NCI-H1105 (cell line): ENCODE data around the gene GPM6B.

Source experiments
- DNase-seq: peaks from one replicate; lab custom pipeline; 2025; lab: John Stamatoyannopoulos, UW

The GPM6B gene

GRCh38 chrX:13816643-13817627 is at the start of gene GPM6B:
Gene GPM6B, minus strand, starts transcription at chrX:13817093. Its CDS starts 189 bp downstream, at chrX:13816904.
- no peak for DNase-seq

- no peak for DNase-seq
These were observed 47.4 kb upstream of the GPM6B start for GRCh38 chrX:13864264-13864663.

- no peak for DNase-seq
These were observed 46.4 kb upstream of the GPM6B start for GRCh38 chrX:13863324-13863723.

- no peak for DNase-seq
These were observed 42.8 kb upstream of the GPM6B start for GRCh38 chrX:13859724-13860123.

- DNase-seq = no peak
These were observed 40.9 kb upstream of the GPM6B start for GRCh38 chrX:13857804-13858203.

- DNase-seq = no peak
These were observed 39.0 kb upstream of the GPM6B start for GRCh38 chrX:13855689-13856450.

GRCh38 chrX:13854003-13854402 is 37.1 kb upstream of the GPM6B start:
- DNase-seq = no peak

GRCh38 chrX:13852001-13852695 is 35.3 kb upstream of the GPM6B start:
- DNase-seq = no peak

GRCh38 chrX:13845721-13846378 is 29.0 kb upstream of the GPM6B start:
- DNase-seq = no peak

GRCh38 chrX:13843150-13843721 is 26.3 kb upstream of the GPM6B start:
- DNase-seq = no peak

GRCh38 chrX:13840121-13840520 is 23.2 kb upstream of the GPM6B start:
- DNase-seq = no peak

- no peak for DNase-seq
These were observed 20.4 kb upstream of the GPM6B start for GRCh38 chrX:13837290-13837745.

GRCh38 chrX:13836575-13836974 is 19.7 kb upstream of the GPM6B start:
- no peak for DNase-seq

GRCh38 chrX:13835825-13836224 is 18.9 kb upstream of the GPM6B start:
- DNase-seq = no peak

GRCh38 chrX:13834355-13834754 is 17.5 kb upstream of the GPM6B start:
- no peak for DNase-seq

- DNase-seq = no peak
These were observed 13.1 kb upstream of the GPM6B start for GRCh38 chrX:13829983-13830382.

GRCh38 chrX:13828392-13828791 is 11.5 kb upstream of the GPM6B start:
- DNase-seq = no peak

GRCh38 chrX:13827298-13828090 is 10.6 kb upstream of the GPM6B start:
- no peak for DNase-seq

GRCh38 chrX:13826770-13827169 is 9.9 kb upstream of the GPM6B start:
- DNase-seq = no peak

GRCh38 chrX:13825178-13825762 is 8.4 kb upstream of the GPM6B start:
- DNase-seq = no peak
